ENCODE results near the gene BRD4.

- TF ChIP-seq CTCF (IDR thresholded peaks at IDR 0.05), result no peak
- no peak for TF ChIP-seq POLR2A (IDR thresholded peaks at IDR 0.05)
These were observed 91.8 kb downstream of the BRD4 start for GRCh38 chr19:15240515-15240914.
